K562 (cell line): ENCODE results near the gene KCTD6. TPM values are rescaled to one million over a fixed set of nuclear protein-coding genes. Genes with fewer than 3 reads are reported as not detected.
A peak's percentile ranks its signal among the peaks of the same experiment; 100 is the strongest.

Experiments
- CTBP1 ChIP-seq: fragments of 450-650 bp; IDR thresholded peaks from 2 replicates; pipeline ENCODE4 v1.6.1; 2016; ENCODE audit warnings: borderline replicate concordance
- EP400 ChIP-seq: fragments of 450-650 bp; IDR thresholded peaks from 2 replicates; pipeline ENCODE4 v1.6.1; 2017; ENCODE audit warnings: antibody characterized with exemption, mild to moderate bottlenecking, moderate library complexity
- GATA2 ChIP-seq: sonication (generic); formaldehyde crosslinking; IDR thresholded peaks from 2 replicates; pipeline ENCODE4 v1.4.0; 2020; ENCODE audit warnings: mild to moderate bottlenecking, missing genetic modification reagents
- GTF2E2 ChIP-seq: fragments of 200-800 bp; sonication (Bioruptor generic); IDR thresholded peaks from 2 replicates; pipeline ENCODE4 v1.6.1; 2016; ENCODE audit warnings: missing genetic modification characterization, missing compliant biosample characterization
- HDGF ChIP-seq: fragments of 450-650 bp; IDR thresholded peaks from 2 replicates; pipeline ENCODE4 v1.6.1; 2016
- HMG20A ChIP-seq: fragments of 450-650 bp; formaldehyde crosslinking; conservative IDR thresholded peaks from 2 replicates; pipeline ENCODE4 v1.4.0; 2020; ENCODE audit warnings: mild to moderate bottlenecking, mixed read lengths
- MTF1 ChIP-seq: fragments of 250-450 bp; sonication (Bioruptor Pico); IDR thresholded peaks from 2 replicates; pipeline ENCODE4 v1.9.0; 2021; ENCODE audit warnings: moderate library complexity, mild to moderate bottlenecking, inconsistent platforms, borderline replicate concordance
- NCOA4 ChIP-seq: fragments of 450-650 bp; IDR thresholded peaks from 2 replicates; pipeline ENCODE4 v1.6.1; 2018; ENCODE audit warnings: mild to moderate bottlenecking; ENCODE audit not compliant: partially characterized antibody
- NCOR1 ChIP-seq: fragments of 450-650 bp; IDR thresholded peaks from 2 replicates; pipeline ENCODE4 v1.6.1; 2016; ENCODE audit warnings: mild to moderate bottlenecking, moderate library complexity
- NFE2L1 ChIP-seq: fragments of 450-650 bp; IDR thresholded peaks from 2 replicates; pipeline ENCODE4 v1.6.1; 2016; ENCODE audit warnings: missing genetic modification characterization, low read depth, mild to moderate bottlenecking, missing compliant biosample characterization, moderate library complexity, borderline replicate concordance
- NONO ChIP-seq, 2 experiments: fragments of 200-400 bp in 1 of 2; fragments of 450-650 bp in 1 of 2; formaldehyde crosslinking in 1 of 2; IDR thresholded peaks; 2 replicates each; pipeline ENCODE4 v1.6.1; 2017; ENCODE audit warnings: low read depth in 2 of 2, mild to moderate bottlenecking in 2 of 2, moderate library complexity in 2 of 2, low read length in 1 of 2
- NRF1 ChIP-seq, 2 experiments: fragments of 450-650 bp; IDR thresholded peaks in 1 of 2; conservative IDR thresholded peaks in 1 of 2; 2 replicates each; pipeline ENCODE4 v1.6.1; 2014; ENCODE audit warnings: mild to moderate bottlenecking in 2 of 2
- PURB ChIP-seq: sonication (generic); formaldehyde crosslinking; IDR thresholded peaks from 2 replicates; pipeline ENCODE4 v1.9.0; 2021; ENCODE audit warnings: low read depth, mild to moderate bottlenecking, missing genetic modification reagents
- SRSF1 ChIP-seq: fragments of 200-400 bp; formaldehyde crosslinking; IDR thresholded peaks from 2 replicates; pipeline ENCODE4 v1.6.1; 2017; ENCODE audit warnings: mild to moderate bottlenecking, low read depth, low read length, moderate library complexity
- THRA ChIP-seq: fragments of 450-650 bp; IDR thresholded peaks from 2 replicates; pipeline ENCODE4 v1.6.1; 2017; ENCODE audit warnings: mild to moderate bottlenecking, moderate library complexity
- YBX1 ChIP-seq: fragments of 450-650 bp; IDR thresholded peaks from 2 replicates; pipeline ENCODE4 v1.7.1; 2016; ENCODE audit warnings: mild to moderate bottlenecking
- ZBTB40 ChIP-seq, 2 experiments: fragments of 450-650 bp in 1 of 2; sonication (generic) in 1 of 2; formaldehyde crosslinking in 1 of 2; IDR thresholded peaks; 2 replicates each; pipeline versions ENCODE4 v1.7.1 to v1.9.0; 2016 to 2022; ENCODE audit warnings: inconsistent platforms in 1 of 2, mild to moderate bottlenecking in 1 of 2, missing genetic modification reagents in 1 of 2
- ZNF76 ChIP-seq: fragments of 250-450 bp; sonication (Bioruptor Pico); IDR thresholded peaks from 2 replicates; pipeline ENCODE4 v1.4.0; 2020; ENCODE audit warnings: mild to moderate bottlenecking, moderate library complexity, borderline replicate concordance
- polyA plus RNA-seq, 8 experiments: library from polyadenylated mRNA; depleted of rRNA in 4 of 8; stranded (reverse) in 5 of 8; unstranded in 3 of 8; fragments of >200 nt; fragmentation: Nextera tagmentation in 2 of 8; fragmentation: Illumina TruSeq in 1 of 8; extraction: Ambion mirVana in 2 of 8; extraction: Trizol in 1 of 8; gene quantifications; 2 replicates each; pipeline versions ENCODE4 v1.2.1 to v1.2.3, GENCODE V29; 2011 to 2014; ENCODE audit warnings: inconsistent platforms in 1 of 8, missing spikeins in 1 of 8
- total RNA-seq, 7 experiments: library from RNA; depleted of rRNA in 6 of 7; stranded (reverse); fragments of >200 nt in 6 of 7; fragmentation: Illumina TruSeq in 2 of 7; extraction: Trizol in 2 of 7; gene quantifications; 2 replicates each; pipeline versions ENCODE4 v1.2.1 to v1.2.3, GENCODE V29; 2011 to 2021; ENCODE audit warnings: low replicate concordance in 1 of 7

The KCTD6 gene
- total and polyA plus RNA-seq, 9 of the 15 experiments (the other 6 are each of a cell fraction or from before 2014, with no cell fraction given): 2.1 to 5.9 (median 4.5) TPM

GRCh38 chr3:58491506-58492402 is at the start of gene KCTD6 (continued):
- TF ChIP-seq ZBTB40 (IDR thresholded peaks at IDR 0.05): no peak
- TF ChIP-seq ZBTB40 (CRISPR knock-in tag; IDR thresholded peaks at IDR 0.05): no peak
- no peak for TF ChIP-seq HDGF
- no peak for TF ChIP-seq MTF1 (CRISPR knock-in tag)
- TF ChIP-seq GATA2: no peak
- no peak for TF ChIP-seq GTF2E2 (tag)
- TF ChIP-seq HMG20A (CRISPR knock-in tag): no peak
- TF ChIP-seq YBX1: no peak
- TF ChIP-seq NFE2L1: no peak
- TF ChIP-seq SRSF1: no peak
- no peak for TF ChIP-seq NCOR1
- TF ChIP-seq EP400: no peak
- no peak for TF ChIP-seq ZNF76 (CRISPR knock-in tag)
- TF ChIP-seq NONO (IDR thresholded peaks at IDR 0.05; ENCODE audit: low read depth in 2 of 2, low read length in 1 of 2): peak; percentile 38 to 57; a peak in 2 of 4 replicates
- peak; percentile 64; the same call in 1 of the 2 replicates for TF ChIP-seq CTBP1
- TF ChIP-seq NCOA4: no peak
- no peak for TF ChIP-seq THRA
- TF ChIP-seq PURB (CRISPR knock-in tag): no peak
- peak in 1 of 2 experiments; percentile 33; a peak in 2 of 4 replicates for TF ChIP-seq NRF1 (conservative IDR thresholded peaks at IDR 0.05 in 1 of 2, IDR thresholded peaks at IDR 0.05 in 1 of 2)
